ENCODE measurements around the gene SHROOM3.

- TF ChIP-seq POLR2A (IDR thresholded peaks at IDR 0.05): no peak
- TF ChIP-seq CTCF (IDR thresholded peaks at IDR 0.05): no peak
Observed at GRCh38 chr4:76749355-76749754, 314.3 kb downstream of the SHROOM3 start.
